HCT116 (cell line): ENCODE measurements around the gene SLC12A3.

Source experiments
- CEBPB ChIP-seq: IDR thresholded peaks from 2 replicates; pipeline ENCODE4 v1.6.1; 2012; ENCODE audit warnings: low read depth
- CTCF ChIP-seq, 3 experiments: fragments of 200-600 bp in 1 of 3; sonication (generic) in 1 of 3; IDR thresholded peaks in 2 of 3; conservative IDR thresholded peaks in 1 of 3; 2 replicates each; pipeline ENCODE4 v1.5.1; 2012 to 2017; ENCODE audit warnings: low read depth in 2 of 3, low read length in 2 of 3, antibody characterized with exemption in 1 of 3, borderline replicate concordance in 1 of 3, control low read depth in 1 of 3, mild to moderate bottlenecking in 1 of 3, mixed read lengths in 1 of 3, mixed run types in 1 of 3, moderate library complexity in 1 of 3; ENCODE audit not compliant: insufficient read depth in 1 of 3
- JUND ChIP-seq: IDR thresholded peaks from 2 replicates; pipeline ENCODE4 v1.6.1; 2012

DNA sequence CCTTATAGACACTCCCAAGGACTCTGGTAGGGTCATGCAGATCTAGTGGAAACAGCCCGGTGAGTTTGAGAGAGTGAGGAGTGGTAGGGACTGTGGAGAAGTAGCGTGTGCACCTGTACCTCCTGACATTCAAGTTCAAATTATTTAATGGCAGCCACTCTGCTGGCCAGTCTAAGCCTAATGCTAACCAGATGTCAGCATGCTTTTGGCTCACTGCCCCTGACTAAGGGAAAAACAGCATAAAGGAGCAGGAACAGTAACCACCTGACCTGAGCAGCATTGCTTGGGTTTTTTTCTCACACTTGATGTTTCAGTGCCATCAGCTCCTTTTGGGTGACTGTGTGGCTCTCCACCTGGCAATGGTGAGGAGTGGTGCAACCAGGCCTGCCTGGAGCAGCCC lies 23.8 kb upstream of the SLC12A3 start:
- TF ChIP-seq CEBPB (no peak), JUND (no peak), CTCF (IDR thresholded peaks at IDR 0.05 in 2 of 3, conservative IDR thresholded peaks at IDR 0.05 in 1 of 3; ENCODE audit: borderline replicate concordance in 1 of 3, insufficient read depth in 1 of 3, low read depth in 2 of 3, low read length in 2 of 3) (no peak)
